ENCODE measurements around the gene ZBTB7C.

The ZBTB7C gene

DNA sequence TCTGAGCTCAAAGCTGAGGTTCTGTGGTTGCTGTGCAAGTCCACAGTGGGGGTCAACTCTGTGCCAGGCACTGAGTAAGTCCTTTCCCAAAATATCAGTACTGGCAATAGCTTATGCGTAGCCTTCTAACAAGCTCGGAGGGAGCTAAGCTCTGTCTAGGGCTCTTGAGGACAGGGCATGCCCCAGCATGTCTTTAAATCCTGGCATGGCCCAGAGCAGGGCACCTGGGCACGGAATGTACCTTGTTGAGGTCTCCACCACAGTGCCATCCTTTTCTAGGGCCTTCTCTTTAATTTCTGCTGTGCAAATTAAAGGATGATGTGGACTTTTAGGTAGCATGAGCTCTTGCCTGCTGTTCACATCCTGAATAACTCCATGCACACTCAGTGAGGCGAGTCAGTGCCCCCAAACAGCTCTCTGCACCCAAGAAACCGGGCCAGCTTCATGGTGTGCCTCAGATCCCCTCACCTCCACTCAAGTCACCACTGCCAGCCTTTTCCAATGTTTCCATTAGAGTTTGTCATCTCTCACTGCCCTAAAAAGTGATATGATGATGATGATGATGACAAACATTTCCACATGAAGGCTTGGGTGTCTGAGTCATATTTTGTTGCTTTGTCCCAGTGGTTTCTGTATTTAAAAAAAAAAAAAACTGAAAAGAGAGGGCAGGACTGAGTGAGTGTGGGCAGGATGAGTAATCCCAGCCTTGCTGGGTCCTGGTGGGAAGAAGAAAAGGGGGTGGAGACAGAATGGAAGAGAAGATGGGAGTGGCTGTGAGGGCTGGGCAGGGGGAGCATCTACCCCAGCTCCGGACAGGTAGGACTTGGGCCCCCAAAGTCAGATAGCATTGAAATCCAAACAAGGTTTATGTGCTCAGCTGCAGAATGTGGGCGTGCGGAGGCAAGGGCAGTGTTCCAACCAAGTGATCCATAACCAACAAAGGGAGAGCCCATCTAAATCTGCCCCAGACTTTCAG, 78.9 kb downstream of the ZBTB7C start:
- H3K36me3 Mint-ChIP-seq (ENCODE audit: low read depth), result no peaks in the 10 kb centered on the region
- H3K4me1 Mint-ChIP-seq, result peaks cover 15% of the 10 kb centered on the region
- no peaks in the 10 kb centered on the region for H3K9me3 Mint-ChIP-seq
- no peak overlapping the region for H3K4me3 Mint-ChIP-seq
- H3K27me3 Mint-ChIP-seq (ENCODE audit: low read depth), result peaks cover 3% of the 10 kb centered on the region
- TF ChIP-seq, protein P1, sequence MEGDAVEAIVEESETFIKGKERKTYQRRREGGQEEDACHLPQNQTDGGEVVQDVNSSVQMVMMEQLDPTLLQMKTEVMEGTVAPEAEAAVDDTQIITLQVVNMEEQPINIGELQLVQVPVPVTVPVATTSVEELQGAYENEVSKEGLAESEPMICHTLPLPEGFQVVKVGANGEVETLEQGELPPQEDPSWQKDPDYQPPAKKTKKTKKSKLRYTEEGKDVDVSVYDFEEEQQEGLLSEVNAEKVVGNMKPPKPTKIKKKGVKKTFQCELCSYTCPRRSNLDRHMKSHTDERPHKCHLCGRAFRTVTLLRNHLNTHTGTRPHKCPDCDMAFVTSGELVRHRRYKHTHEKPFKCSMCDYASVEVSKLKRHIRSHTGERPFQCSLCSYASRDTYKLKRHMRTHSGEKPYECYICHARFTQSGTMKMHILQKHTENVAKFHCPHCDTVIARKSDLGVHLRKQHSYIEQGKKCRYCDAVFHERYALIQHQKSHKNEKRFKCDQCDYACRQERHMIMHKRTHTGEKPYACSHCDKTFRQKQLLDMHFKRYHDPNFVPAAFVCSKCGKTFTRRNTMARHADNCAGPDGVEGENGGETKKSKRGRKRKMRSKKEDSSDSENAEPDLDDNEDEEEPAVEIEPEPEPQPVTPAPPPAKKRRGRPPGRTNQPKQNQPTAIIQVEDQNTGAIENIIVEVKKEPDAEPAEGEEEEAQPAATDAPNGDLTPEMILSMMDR (IDR thresholded peaks at IDR 0.05; ENCODE audit: unreplicated experiment in 3 of 3), result no peak
- peak overlapping the region in 1 of 3 experiments; percentile 55 for H3K27ac Mint-ChIP-seq

DNA sequence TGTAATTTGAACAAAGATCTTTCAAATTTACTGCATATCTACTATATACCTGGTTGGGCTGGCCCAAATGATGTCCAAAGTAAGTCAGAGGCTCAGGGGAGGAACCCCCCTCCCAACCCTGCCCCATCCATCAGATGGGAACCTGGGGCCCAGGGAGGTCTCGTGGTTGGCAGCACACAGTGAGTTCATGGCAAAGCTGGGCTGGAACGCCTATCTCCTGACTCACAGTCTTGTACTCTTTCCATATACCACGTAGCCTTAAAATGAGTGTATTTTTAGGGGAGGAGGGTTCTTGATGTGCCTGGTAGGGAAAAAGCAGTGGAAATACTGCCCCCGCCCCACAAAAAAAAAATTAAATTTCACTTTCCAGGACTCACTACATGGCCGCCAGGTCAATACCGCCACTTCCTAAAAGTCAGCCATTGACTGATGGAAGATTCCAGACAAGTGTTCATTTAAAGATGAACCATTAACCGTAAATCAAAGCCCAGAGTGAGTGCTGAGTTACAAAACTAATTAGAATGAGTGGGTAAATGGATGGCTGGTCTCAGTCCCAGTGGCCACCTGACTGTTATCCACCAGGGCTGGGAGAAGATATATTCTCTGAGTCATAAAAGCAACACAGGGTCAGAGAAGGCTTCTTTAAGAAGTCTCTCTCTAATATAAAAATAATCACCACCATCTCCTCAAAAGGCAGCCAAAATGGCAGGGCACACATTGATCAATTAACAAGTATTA, 80.5 kb downstream of the ZBTB7C start:
- Mint-ChIP-seq H3K4me1 (peaks cover 12% of the 10 kb centered on the region), H3K4me3 (no peak overlapping the region), H3K36me3 (ENCODE audit: low read depth) (no peaks in the 10 kb centered on the region), H3K27me3 (ENCODE audit: low read depth) (peaks cover 3% of the 10 kb centered on the region), H3K9me3 (no peaks in the 10 kb centered on the region), H3K27ac (peak overlapping the region in 2 of 3 experiments; percentile 16 to 50)
- TF ChIP-seq, protein P1 (IDR thresholded peaks at IDR 0.05; ENCODE audit: unreplicated experiment in 3 of 3), result no peak

DNA sequence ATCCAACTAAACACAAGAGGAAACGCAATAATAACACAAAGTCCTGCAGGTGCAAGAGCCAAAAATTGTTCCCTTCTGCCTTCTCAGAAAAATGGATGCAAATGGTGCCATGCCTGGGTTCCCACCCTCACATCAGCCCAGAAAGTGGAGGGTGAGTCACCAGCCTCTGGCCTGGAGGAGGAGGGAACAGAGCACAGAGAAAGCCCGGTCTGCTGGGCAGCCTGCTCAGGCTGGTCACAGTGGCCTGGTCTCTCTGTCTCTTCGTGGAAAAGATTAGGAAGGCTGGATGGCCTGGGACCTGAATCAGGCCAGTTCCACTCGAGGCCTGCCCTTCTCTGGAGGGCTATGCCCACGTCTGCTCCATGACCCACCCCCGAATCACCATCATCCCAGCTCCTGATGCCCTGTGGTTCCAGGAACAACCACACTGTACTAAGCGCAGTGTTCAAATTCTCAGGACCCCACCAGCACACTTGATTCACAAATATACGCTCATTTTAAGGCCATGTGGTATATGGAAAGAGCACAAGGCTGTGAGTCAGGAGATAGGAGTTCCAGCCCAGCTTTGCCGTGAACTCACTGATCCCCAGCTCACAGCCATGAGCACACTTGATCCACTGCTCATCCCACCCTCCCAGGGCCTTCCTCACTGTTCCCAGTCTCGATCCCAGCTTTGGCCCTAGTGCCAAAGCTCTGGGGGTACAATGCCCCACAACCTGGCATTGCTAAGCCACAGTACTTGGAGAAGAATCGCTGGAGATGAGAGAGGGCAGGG, 82.1 kb downstream of the ZBTB7C start:
- Mint-ChIP-seq H3K4me1 (peaks cover 9% of the 10 kb centered on the region), H3K4me3 (no peak overlapping the region), H3K27me3 (ENCODE audit: low read depth) (peaks cover 3% of the 10 kb centered on the region), H3K9me3 (no peaks in the 10 kb centered on the region), H3K36me3 (ENCODE audit: low read depth) (no peaks in the 10 kb centered on the region), H3K27ac (peak overlapping the region in 1 of 3 experiments; percentile 9)
- TF ChIP-seq, protein P1 (IDR thresholded peaks at IDR 0.05; ENCODE audit: unreplicated experiment in 3 of 3), result no peak

DNA sequence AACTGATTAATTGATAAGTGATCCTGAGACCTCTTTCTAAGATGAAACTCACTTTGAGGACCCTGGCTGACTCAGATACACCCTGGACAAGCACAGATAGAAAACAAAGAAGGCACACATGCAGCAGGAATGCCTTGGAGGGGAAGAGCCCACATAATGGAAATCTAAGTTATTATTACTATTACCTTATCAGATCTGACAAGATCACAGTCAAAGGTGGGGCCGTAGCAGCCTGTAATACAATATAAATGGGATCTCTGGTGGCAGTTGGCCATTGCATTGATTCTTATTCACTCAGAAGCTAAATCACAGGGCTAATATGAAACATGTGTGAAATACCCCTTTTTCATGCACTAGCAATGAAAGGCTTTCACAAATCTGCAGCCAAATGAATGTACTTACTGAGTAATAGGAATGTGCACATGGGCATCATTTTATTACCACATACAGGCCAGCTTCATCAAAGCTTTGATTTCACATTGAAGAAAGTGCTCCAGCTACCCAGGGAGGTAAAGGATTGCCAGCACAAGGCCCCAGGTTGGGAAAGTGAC, 84.0 kb downstream of the ZBTB7C start:
- Mint-ChIP-seq H3K36me3 (ENCODE audit: low read depth) (no peaks in the 10 kb centered on the region), H3K4me1 (peaks cover 23% of the 10 kb centered on the region), H3K9me3 (no peaks in the 10 kb centered on the region), H3K27ac (no peak overlapping the region), H3K4me3 (no peak overlapping the region), H3K27me3 (ENCODE audit: low read depth) (no peaks in the 10 kb centered on the region)
- TF ChIP-seq, protein P1 (IDR thresholded peaks at IDR 0.05; ENCODE audit: unreplicated experiment in 3 of 3), result no peak

DNA sequence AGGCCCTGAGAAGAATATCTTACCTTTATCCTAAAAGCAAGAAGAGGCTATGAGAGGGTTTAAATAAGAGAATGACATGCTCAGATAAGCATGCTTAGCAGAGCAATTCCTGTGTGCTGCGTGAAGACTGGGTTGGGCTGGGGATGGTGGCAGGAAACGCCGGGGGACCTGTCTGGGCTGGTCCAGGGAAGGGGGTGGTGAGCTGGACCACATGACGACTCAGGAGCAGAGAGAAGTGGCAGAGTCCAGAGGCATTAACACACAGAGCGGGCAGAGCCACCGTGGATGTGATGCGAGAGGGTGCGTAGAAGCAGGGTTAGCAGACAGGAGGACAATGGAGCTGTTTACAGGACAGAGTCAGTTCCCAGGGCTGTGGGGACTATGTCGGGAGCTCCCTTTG, 84.5 kb downstream of the ZBTB7C start:
- Mint-ChIP-seq H3K4me1 (peaks cover 28% of the 10 kb centered on the region), H3K27ac (no peak overlapping the region), H3K4me3 (no peak overlapping the region), H3K36me3 (ENCODE audit: low read depth) (no peaks in the 10 kb centered on the region), H3K9me3 (no peaks in the 10 kb centered on the region), H3K27me3 (ENCODE audit: low read depth) (no peaks in the 10 kb centered on the region)
- TF ChIP-seq, protein P1 (IDR thresholded peaks at IDR 0.05; ENCODE audit: unreplicated experiment in 3 of 3), result no peak

All from nephron (organoid).